Small intestine (tissue), 7 donors: ENCODE data around the gene BANF1. TPM values are rescaled to one million over a fixed set of nuclear protein-coding genes. Genes with fewer than 3 reads are reported as not detected.

Experiments
- DNase-seq, 2 donors: peaks; one replicate each; pipeline versions ENCODE4 v3.0.0 to v3.0.0-alpha.2; 2013
- FAIRE-seq: peaks from 2 replicates; lab custom pipeline; 2012; peaks lifted over from hg19 to GRCh38; lab: Jason Lieb, UNC
- H3K27ac ChIP-seq, 3 donors: one replicate each; pipeline ENCODE4 v1.5.1; 2013; ENCODE audit warnings: low read length in 2 of 3, mild to moderate bottlenecking in 2 of 3, control low read depth in 1 of 3, inconsistent platforms in 1 of 3, low read depth in 1 of 3, moderate library complexity in 1 of 3
- H3K27me3 ChIP-seq, 3 donors: one replicate each; pipeline ENCODE4 v1.6.1; 2013; ENCODE audit warnings: low read length in 3 of 3, inconsistent platforms in 1 of 3; ENCODE audit not compliant: control insufficient read depth in 3 of 3, insufficient read depth in 3 of 3
- H3K36me3 ChIP-seq, 3 donors: one replicate each; pipeline ENCODE4 v1.6.1; 2013; ENCODE audit warnings: low read length in 3 of 3, inconsistent platforms in 1 of 3, low read depth in 1 of 3, mild to moderate bottlenecking in 1 of 3, moderate library complexity in 1 of 3; ENCODE audit not compliant: control insufficient read depth in 3 of 3, insufficient read depth in 2 of 3
- H3K4me1 ChIP-seq, 3 donors: one replicate each; pipeline ENCODE4 v1.6.1; 2013; ENCODE audit warnings: low read length in 2 of 3, inconsistent platforms in 1 of 3, low read depth in 1 of 3, mild to moderate bottlenecking in 1 of 3, moderate library complexity in 1 of 3; ENCODE audit not compliant: control insufficient read depth in 3 of 3, insufficient read depth in 2 of 3
- H3K4me3 ChIP-seq, 3 donors: one replicate each; pipeline ENCODE4 v1.5.1; 2013; ENCODE audit warnings: low read length in 3 of 3, control low read depth in 1 of 3, inconsistent platforms in 1 of 3, low read depth in 1 of 3, mild to moderate bottlenecking in 1 of 3, moderate library complexity in 1 of 3
- H3K9me3 ChIP-seq, 2 donors: one replicate each; pipeline ENCODE4 v1.6.1; 2013; ENCODE audit warnings: low read depth in 1 of 2, low read length in 1 of 2; ENCODE audit not compliant: control insufficient read depth in 2 of 2, insufficient read depth in 1 of 2
- WGBS, 3 donors: extraction: QIAGEN DNeasy Blood & Tissue Kit; methylation state at CpG; one replicate each; pipeline ENCODE4 v1.1.7; 2013; 5-methylcytosine and 5-hydroxymethylcytosine counted together
- polyA plus RNA-seq, 4 donors: library from polyadenylated mRNA; stranded (reverse) in 3 of 4; unstranded in 1 of 4; fragments of 200-250 nt in 3 of 4; fragments of 120-200 nt in 1 of 4; gene quantifications; one replicate each; pipeline versions ENCODE4 v1.2.1 to v1.2.3, GENCODE V29; 2013
- donor health status: healthy with polysubstance abuse.
- donor health status: control.
- donor health status: control.
- donor health status: Bipolar disorder and iron deficiency.
- donor health status: healthy.

Gene BANF1
- polyA plus RNA-seq, 4 donors = 80.0 to 193 (median 100) TPM

DNA sequence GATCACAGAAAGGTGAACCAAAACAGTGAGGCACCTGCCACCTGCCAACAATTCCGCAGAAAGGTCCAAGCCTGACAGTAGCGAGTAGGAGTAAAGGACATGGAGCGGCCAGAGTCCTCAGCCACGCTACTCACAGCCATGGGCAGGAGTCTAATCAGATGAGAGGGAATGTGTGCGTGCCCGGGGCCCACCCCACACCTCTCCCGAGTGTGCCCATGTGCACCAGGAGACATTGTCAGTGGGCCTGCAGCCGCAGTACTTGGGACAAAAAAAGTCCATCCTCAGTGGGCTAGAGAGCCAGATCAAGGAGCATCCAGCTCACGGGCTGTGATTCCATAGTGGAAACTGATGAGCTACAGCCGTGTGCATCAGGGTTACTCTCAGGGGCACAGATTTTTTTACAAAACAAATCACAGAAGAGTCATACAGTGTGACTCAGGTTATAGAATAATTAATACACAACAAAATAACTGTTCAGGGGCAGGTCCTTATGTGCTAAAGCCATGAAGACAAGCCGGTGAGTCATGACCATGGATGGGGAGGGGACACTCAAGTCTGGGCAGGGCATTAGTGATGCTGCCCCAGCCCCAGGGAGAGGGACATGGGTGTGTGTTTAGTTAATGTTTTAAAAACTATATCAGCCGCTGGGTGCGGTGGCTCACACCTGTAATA is 28.7 kb upstream of the BANF1 start:
- Histone ChIP-seq H3K4me1 (no peaks in the 10 kb centered on the region), H3K27me3 (no peaks in the 10 kb centered on the region), H3K9me3 (no peaks in the 10 kb centered on the region), H3K4me3 (no peak overlapping the region), H3K27ac (no peak overlapping the region), H3K36me3 (peaks cover 13 to 78% (median 26%) of the 10 kb centered on the region in 3 donors)
- WGBS, 3 donors = 93 to 96% (median 95%) methylated on average over 13 of the region's 13 CpGs
- FAIRE-seq (no peak), DNase-seq (no peak)

DNA sequence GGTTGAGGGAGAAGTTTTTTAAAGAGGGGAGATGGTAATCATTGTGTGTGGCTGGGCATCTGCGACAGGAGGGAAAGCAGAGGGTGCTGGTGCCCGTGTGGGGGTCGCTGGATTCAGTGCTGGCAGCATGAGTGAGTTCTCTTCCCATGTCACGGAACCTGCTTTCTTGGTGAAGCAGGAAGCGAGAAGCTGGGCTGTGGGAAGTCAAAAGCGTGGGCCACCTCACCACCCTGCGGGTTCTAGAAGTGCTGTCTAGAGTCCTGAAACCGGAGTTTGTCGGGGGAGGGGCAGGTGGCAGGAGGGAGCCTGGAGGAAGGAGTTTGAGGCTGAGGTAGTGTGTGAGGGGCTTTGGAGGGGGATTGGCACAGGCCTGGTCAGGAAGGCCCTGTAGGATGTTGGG is 26.5 kb upstream of the BANF1 start:
- 90 to 96% (median 96%) methylated on average over 9 of the region's 9 CpGs for WGBS, 3 donors
- Histone ChIP-seq H3K4me3 (no peak overlapping the region), H3K27ac (no peak overlapping the region), H3K4me1 (no peaks in the 10 kb centered on the region), H3K36me3 (peaks cover 21 to 73% (median 27%) of the 10 kb centered on the region in 3 donors), H3K9me3 (no peaks in the 10 kb centered on the region), H3K27me3 (no peaks in the 10 kb centered on the region)
- FAIRE-seq (no peak), DNase-seq (no peak)

DNA sequence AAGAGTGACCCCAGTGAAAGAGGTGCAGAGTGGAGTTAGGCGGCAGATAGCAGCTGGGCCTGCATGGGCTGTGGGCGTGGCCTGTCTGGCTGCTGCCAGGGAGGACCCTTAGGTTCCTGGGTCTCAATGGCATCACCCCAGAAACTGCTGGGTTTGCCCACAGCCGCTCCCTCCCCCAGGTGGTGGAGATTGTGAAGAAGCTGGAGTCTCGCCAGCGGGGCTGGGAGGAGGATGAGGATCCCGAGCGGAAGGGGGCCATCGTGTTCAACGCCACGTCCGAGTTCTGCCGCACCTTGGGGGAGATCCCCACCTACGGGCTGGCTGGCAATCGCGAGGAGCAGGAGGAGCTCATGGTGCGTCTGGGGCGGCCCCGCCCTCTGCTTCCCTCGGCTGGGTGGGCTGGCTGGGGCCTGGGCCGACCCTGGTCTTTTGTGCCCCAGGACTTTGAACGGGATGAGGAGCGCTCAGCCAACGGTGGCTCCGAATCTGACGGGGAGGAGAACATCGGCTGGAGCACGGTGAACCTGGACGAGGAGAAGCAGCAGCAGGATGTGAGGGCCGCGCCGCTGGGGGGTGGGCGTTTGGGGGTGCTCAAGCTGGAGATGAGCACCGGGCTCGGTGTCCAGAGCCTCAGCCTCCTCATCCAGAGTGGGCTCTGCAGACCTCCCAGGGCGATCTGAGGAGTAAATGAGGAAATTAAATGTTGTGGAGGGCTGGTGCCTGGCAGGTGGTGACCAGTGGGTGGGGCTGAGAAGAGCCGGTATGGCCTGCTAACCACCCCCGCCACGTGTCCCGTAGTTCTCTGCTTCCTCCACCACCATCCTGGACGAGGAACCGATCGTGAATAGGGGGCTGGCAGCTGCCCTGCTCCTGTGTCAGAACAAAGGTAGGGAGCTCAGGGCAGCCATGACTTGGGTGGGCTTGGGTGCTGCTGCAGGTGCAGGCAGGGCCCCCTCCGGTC is 25.8 kb upstream of the BANF1 start:
- no peak for FAIRE-seq
- H3K36me3 ChIP-seq = peaks cover 21 to 70% (median 27%) of the 10 kb centered on the region in 3 donors

DNA sequence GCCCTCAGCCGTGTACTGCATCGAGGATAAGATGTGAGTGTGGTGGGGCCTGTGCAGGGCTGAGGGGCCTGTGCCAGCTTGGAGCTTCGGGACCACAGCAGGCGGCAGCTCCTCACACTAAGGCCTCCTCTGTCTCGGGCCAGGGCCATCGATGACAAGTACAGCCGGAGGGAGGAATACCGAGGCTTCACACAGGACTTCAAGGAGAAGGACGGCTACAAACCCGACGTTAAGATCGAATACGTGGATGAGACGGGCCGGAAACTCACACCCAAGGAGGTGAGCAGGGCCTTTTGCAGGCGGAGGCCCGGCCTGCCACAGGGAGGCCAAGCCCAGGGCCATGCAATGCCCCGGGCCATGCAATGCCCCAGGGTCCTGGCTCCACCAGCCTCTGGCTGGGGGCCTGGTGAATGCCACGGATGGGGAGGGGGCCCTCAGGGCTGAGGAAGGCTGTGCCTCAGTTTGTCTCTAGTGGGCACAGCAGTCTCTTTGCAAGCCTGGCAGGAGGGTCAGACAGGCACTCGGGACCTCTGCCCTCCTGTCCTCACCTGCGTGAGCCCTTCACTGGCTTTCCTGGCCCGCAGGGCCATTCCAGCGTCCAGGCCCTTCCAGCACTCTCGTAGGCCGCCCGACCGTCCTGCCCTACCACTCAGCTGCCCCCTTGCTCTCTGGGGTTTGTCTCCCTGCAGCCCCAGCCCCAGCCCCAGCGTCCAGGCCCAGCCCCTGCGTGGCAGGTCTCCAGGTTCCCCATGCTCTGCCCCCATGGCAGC is 24.5 kb upstream of the BANF1 start:
- H3K27ac ChIP-seq = no peak overlapping the region
- WGBS, 3 donors = 89 to 93% (median 89%) methylated on average over 28 to 29 of the region's 29 CpGs
- no peaks in the 10 kb centered on the region for H3K9me3 ChIP-seq
- H3K4me3 ChIP-seq = no peak overlapping the region
- FAIRE-seq (no peak), DNase-seq (no peak)
- no peaks in the 10 kb centered on the region for H3K27me3 ChIP-seq
- peaks cover 21 to 66% (median 27%) of the 10 kb centered on the region in 3 donors for H3K36me3 ChIP-seq
- no peaks in the 10 kb centered on the region for H3K4me1 ChIP-seq

More for the DNA sequence above, 25.8 kb upstream of the BANF1 start:
- no peak overlapping the region for H3K27ac ChIP-seq
- H3K9me3 ChIP-seq = no peaks in the 10 kb centered on the region
- 85 to 87% (median 87%) methylated on average over 42 to 43 of the region's 43 CpGs for WGBS, 3 donors
- no peak overlapping the region for H3K4me3 ChIP-seq
- H3K4me1 ChIP-seq = no peaks in the 10 kb centered on the region
- H3K27me3 ChIP-seq = no peaks in the 10 kb centered on the region
- DNase-seq = no peak

DNA sequence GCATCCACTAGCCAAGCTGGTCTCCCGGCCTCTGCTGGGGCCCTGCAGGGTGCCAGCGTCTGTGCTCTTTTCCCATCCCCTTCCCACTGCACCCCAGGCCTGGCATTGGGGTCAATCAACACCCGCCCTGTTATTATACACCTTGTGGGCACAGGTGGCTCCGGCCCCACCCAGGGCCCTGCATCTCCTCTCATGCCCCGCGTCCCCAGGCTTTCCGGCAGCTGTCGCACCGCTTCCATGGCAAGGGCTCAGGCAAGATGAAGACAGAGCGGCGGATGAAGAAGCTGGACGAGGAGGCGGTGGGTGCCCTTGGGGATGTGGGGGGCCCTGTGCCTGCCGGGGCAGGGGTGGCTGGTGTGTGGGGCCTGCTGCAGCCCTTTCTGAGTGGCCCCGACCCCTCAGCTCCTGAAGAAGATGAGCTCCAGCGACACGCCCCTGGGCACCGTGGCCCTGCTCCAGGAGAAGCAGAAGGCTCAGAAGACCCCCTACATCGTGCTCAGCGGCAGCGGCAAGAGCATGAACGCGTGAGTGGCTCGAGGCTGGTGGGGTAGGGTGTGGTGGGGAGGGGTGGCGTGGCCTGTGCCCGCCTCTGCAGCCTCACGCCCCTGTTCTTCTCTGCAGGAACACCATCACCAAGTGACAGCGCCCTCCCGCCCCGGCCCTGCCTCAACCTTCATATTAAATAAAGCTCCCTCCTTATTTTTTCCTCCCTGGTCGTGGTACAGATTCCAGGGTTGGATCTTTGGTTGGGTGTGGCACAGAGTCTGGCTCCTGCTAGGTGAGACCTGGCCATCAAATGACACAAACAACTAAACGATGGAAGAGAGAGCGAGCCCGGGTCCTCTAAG is 23.7 kb upstream of the BANF1 start:
- DNase-seq (no peak), FAIRE-seq (no peak)
- Histone ChIP-seq H3K36me3 (peaks cover 21 to 59% (median 27%) of the 10 kb centered on the region in 3 donors), H3K27ac (no peak overlapping the region), H3K4me1 (no peaks in the 10 kb centered on the region), H3K4me3 (no peak overlapping the region), H3K27me3 (no peaks in the 10 kb centered on the region), H3K9me3 (no peaks in the 10 kb centered on the region)
- WGBS, 3 donors = 90 to 92% (median 91%) methylated on average over 29 to 34 of the region's 34 CpGs

DNA sequence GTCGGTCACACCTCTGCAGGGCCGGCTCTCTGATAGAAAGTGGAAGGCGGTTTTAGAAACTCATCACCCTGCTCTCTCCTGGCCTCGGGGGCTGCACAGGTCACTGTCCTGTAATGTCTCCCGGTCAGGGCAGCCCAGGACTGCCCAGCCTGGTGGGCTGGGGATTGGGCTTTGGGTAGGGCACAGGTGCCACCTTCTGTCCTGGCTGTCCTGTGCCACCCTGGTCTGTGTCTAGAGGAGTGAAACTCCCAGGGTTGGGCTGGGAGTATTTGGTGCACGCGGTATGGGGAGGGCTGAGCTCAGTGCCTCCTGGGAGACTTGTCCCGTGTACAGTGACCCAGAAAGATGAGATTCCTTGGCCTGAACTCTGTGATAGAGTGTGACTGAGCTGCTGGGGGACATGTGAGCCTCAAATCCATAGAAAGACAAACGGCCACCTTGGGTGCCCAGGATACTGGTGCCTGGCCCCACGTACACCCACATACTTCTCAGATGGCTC is 23.0 kb upstream of the BANF1 start:
- no peaks in the 10 kb centered on the region for H3K4me1 ChIP-seq
- no peaks in the 10 kb centered on the region for H3K9me3 ChIP-seq
- DNase-seq (no peak), FAIRE-seq (no peak)
- H3K36me3 ChIP-seq = peaks cover 21 to 55% (median 27%) of the 10 kb centered on the region in 3 donors
- WGBS, 3 donors = 82 to 88% (median 88%) methylated on average over 10 of the region's 10 CpGs
- H3K4me3 ChIP-seq = no peak overlapping the region
- no peak overlapping the region for H3K27ac ChIP-seq
- no peaks in the 10 kb centered on the region for H3K27me3 ChIP-seq

DNA sequence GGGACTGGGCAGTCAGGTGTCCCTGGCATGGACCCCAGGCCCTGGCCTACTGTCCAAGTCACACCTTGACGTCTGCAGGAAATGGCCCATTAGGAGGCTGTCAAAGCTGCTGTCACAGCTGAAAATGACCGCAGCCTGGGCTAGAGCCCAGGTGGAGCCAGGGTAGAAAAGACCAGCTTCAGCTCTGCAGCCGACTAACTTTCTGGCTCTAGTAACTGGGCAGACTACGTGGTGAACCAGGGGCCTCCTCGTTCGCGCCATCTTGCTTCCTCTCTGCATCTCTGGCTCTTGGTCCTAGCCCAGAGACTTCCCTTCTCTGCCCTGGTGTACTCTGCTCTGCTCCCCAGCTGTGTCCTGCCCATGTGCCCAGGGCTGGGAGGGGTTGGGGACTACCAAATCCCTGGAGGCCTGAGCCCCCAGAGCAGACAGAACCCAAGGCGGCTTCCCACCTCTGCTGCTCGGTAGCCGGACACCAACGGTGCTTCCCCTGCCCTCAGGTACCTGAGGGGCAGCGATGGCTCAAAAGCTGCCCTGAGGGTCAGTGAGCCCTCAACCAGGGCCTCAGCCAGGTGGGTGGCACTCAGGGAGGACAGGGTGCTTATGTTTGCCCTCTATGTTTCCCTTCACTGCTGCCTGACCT is 21.1 kb upstream of the BANF1 start:
- 80 to 85% (median 83%) methylated on average over 11 to 12 of the region's 12 CpGs for WGBS, 3 donors
- FAIRE-seq (no peak), DNase-seq (no peak)
- Histone ChIP-seq H3K27me3 (no peaks in the 10 kb centered on the region), H3K4me1 (no peaks in the 10 kb centered on the region), H3K4me3 (no peak overlapping the region), H3K9me3 (no peaks in the 10 kb centered on the region), H3K36me3 (peaks cover 21 to 39% (median 24%) of the 10 kb centered on the region in 3 donors), H3K27ac (no peak overlapping the region)
